Small intestine (tissue), 7 donors: ENCODE measurements around the gene GALNS. TPM values are rescaled to one million over a fixed set of nuclear protein-coding genes. Genes with fewer than 3 reads are reported as not detected.

Experiments
- DNase-seq, 2 donors: peaks; one replicate each; pipeline versions ENCODE4 v3.0.0 to v3.0.0-alpha.2; 2013
- FAIRE-seq: peaks from 2 replicates; lab custom pipeline; 2012; peaks lifted over from hg19 to GRCh38; lab: Jason Lieb, UNC
- H3K27ac ChIP-seq, 3 donors: one replicate each; pipeline ENCODE4 v1.5.1; 2013; ENCODE audit warnings: low read length in 2 of 3, mild to moderate bottlenecking in 2 of 3, control low read depth in 1 of 3, inconsistent platforms in 1 of 3, low read depth in 1 of 3, moderate library complexity in 1 of 3
- H3K27me3 ChIP-seq, 3 donors: one replicate each; pipeline ENCODE4 v1.6.1; 2013; ENCODE audit warnings: low read length in 3 of 3, inconsistent platforms in 1 of 3; ENCODE audit not compliant: control insufficient read depth in 3 of 3, insufficient read depth in 3 of 3
- H3K36me3 ChIP-seq, 3 donors: one replicate each; pipeline ENCODE4 v1.6.1; 2013; ENCODE audit warnings: low read length in 3 of 3, inconsistent platforms in 1 of 3, low read depth in 1 of 3, mild to moderate bottlenecking in 1 of 3, moderate library complexity in 1 of 3; ENCODE audit not compliant: control insufficient read depth in 3 of 3, insufficient read depth in 2 of 3
- H3K4me1 ChIP-seq, 3 donors: one replicate each; pipeline ENCODE4 v1.6.1; 2013; ENCODE audit warnings: low read length in 2 of 3, inconsistent platforms in 1 of 3, low read depth in 1 of 3, mild to moderate bottlenecking in 1 of 3, moderate library complexity in 1 of 3; ENCODE audit not compliant: control insufficient read depth in 3 of 3, insufficient read depth in 2 of 3
- H3K4me3 ChIP-seq, 3 donors: one replicate each; pipeline ENCODE4 v1.5.1; 2013; ENCODE audit warnings: low read length in 3 of 3, control low read depth in 1 of 3, inconsistent platforms in 1 of 3, low read depth in 1 of 3, mild to moderate bottlenecking in 1 of 3, moderate library complexity in 1 of 3
- H3K9me3 ChIP-seq, 2 donors: one replicate each; pipeline ENCODE4 v1.6.1; 2013; ENCODE audit warnings: low read depth in 1 of 2, low read length in 1 of 2; ENCODE audit not compliant: control insufficient read depth in 2 of 2, insufficient read depth in 1 of 2
- WGBS, 3 donors: extraction: QIAGEN DNeasy Blood & Tissue Kit; methylation state at CpG; one replicate each; pipeline ENCODE4 v1.1.7; 2013; 5-methylcytosine and 5-hydroxymethylcytosine counted together
- polyA plus RNA-seq, 4 donors: library from polyadenylated mRNA; stranded (reverse) in 3 of 4; unstranded in 1 of 4; fragments of 200-250 nt in 3 of 4; fragments of 120-200 nt in 1 of 4; gene quantifications; one replicate each; pipeline versions ENCODE4 v1.2.1 to v1.2.3, GENCODE V29; 2013
- donor health status: healthy with polysubstance abuse.
- donor health status: control.
- donor health status: control.
- donor health status: Bipolar disorder and iron deficiency.
- donor health status: healthy.

Gene GALNS
- polyA plus RNA-seq, 4 donors = 28.3 to 35.4 (median 32.7) TPM

DNA sequence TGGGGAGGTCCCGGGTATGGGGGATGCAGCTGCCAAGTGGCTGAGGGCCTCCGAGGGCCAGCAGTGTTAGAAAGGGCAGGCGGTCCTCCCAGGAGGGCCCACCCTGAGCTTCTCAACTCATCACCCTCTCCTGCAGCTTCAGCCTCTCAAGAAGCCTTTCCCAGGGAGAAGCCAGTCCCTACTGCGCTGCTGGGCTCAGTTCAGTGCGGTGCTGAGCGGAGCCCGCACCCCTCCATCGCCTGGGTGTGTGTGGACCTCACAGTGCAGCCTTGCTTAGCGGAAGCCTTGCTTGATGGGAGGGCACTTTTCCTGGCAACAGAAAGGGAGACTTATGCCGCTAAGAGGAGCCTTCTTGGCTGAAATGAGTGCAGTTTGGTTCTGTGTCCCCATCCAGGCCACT lies 41.5 kb downstream of the GALNS start:
- 63 to 87% (median 81%) methylated on average over 9 to 10 of the region's 10 CpGs for WGBS, 3 donors
- Histone ChIP-seq H3K27ac (no peak overlapping the region), H3K4me1 (peaks cover 0 to 16% (median 8%) of the 10 kb centered on the region in 3 donors), H3K27me3 (no peaks in the 10 kb centered on the region), H3K9me3 (no peaks in the 10 kb centered on the region), H3K4me3 (no peak overlapping the region), H3K36me3 (peaks cover 0 to 30% (median 0%) of the 10 kb centered on the region in 3 donors)
- FAIRE-seq = no peak
- no peak for DNase-seq

- Histone ChIP-seq H3K36me3 (peaks cover 0 to 37% (median 0%) of the 10 kb centered on the region in 3 donors), H3K4me3 (no peak overlapping the region), H3K27me3 (no peaks in the 10 kb centered on the region), H3K4me1 (peaks cover 0 to 24% (median 9%) of the 10 kb centered on the region in 3 donors), H3K27ac (no peak overlapping the region), H3K9me3 (no peaks in the 10 kb centered on the region)
- FAIRE-seq (no peak), DNase-seq (no peak)
- WGBS, 3 donors = 57 to 75% (median 70%) methylated on average over 13 of the region's 13 CpGs
Observed at GRCh38 chr16:88814144-88814502, 42.6 kb downstream of the GALNS start.

GRCh38 chr16:88813269-88814143 lies 43.2 kb downstream of the GALNS start:
- 18 to 49% (median 43%) methylated on average over 23 to 26 of the region's 26 CpGs for WGBS, 3 donors
- no peak for FAIRE-seq
- no peak overlapping the region for H3K27ac ChIP-seq

DNA sequence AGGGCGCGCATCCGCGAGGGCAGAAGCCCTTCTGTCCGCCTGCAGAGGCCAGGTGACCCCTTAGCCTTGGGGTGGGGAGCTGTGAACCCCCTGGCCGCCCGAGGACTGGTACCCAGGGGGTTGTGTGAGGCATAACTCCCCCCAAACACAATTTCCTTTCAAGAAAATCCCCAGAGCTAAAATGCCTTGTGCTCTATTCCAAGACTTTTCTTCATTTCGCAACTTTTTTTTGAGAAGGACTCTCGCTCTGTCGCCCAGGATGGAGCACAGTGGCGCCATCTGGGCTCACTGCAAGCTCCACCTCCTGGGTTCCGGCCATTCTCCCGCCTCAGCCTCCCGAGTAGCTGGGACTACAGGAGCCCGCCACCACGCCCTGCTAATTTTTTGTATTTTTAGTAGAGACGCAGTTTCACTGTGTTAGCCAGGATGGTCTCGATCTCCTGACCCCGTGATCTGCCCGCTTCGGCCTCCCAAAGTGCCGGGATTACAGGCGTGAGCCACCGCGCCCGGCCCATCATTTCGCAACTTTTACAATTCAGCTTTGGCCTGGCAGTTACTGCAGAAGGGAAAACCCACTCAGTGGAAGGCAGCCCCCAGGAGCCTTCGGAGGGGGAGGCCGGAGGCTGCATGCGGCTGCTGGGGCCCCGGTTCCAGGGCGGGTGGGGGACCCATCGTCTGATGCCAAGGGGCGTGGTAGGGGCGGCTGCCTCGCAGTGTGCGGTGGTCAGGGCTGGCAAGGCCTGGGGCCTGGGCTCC lies 44.1 kb downstream of the GALNS start:
- no peaks in the 10 kb centered on the region for H3K27me3 ChIP-seq
- no peak for FAIRE-seq
- 15 to 39% (median 19%) methylated on average over 29 to 37 of the region's 37 CpGs for WGBS, 3 donors
- peak overlapping the region; percentile 21 to 78 (median 72) for H3K4me3 ChIP-seq
- peak overlapping the region; percentile 71 to 95 (median 93) for H3K27ac ChIP-seq
- peak in 1 of 2 donors; percentile 43 for DNase-seq
- H3K36me3 ChIP-seq = peaks cover 0 to 42% (median 0%) of the 10 kb centered on the region in 3 donors
- H3K4me1 ChIP-seq = peaks cover 0 to 24% (median 9%) of the 10 kb centered on the region in 3 donors
- no peaks in the 10 kb centered on the region for H3K9me3 ChIP-seq

More at GRCh38 chr16:88813269-88814143, 43.2 kb downstream of the GALNS start:
- Histone ChIP-seq H3K4me1 (peaks cover 0 to 24% (median 9%) of the 10 kb centered on the region in 3 donors), H3K27me3 (no peaks in the 10 kb centered on the region), H3K4me3 (no peak overlapping the region), H3K36me3 (peaks cover 0 to 40% (median 0%) of the 10 kb centered on the region in 3 donors), H3K9me3 (no peaks in the 10 kb centered on the region)
- DNase-seq = peak in 1 of 2 donors; percentile 36

DNA sequence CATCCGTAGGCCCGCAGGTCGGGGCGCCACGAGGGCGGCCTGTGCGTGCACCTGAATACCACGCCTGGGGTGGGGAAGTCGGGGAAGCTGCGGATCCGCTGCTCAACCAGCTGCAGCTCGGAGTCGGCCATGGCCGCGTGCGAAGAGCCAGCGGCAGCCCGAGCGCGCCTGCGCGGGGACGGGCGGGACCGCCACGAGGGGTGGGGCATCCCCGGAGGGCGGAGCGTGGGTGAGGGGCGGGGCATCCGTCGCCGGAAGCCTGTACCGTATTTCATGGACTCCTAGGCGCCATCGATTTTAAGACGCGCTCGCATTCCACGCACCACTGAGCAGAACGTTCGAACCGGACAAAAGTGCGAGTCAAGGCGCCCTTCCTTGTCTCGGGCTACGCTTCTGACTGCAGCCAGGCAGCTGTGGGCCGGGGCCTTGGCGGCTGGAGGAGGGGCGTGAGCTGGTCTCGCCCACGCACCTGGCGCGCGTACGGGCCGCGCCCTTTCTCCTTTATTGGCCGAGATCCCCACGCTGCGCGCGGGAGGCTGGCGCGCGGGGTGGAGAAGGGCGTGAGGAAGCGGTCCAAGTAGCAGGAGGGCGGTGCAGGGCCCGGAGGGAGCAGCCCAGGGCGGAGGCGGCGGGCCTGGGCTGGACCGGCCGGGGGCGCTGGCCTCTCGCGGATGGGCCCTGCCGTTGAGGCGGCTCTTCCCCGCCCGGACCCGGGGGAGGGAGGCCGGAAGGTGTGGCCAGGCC lies 44.8 kb downstream of the GALNS start, which contains the start of gene APRT:
TSS of gene APRT (minus strand) at position 160 of the 744 bp plus-strand sequence. CDS start at position 131, 29 bp downstream.
- no peaks in the 10 kb centered on the region for H3K27me3 ChIP-seq
- DNase-seq (peak; percentile 92 to 97), FAIRE-seq (no peak)
- 0% methylated on average over 67 to 84 of the region's 84 CpGs for WGBS, 3 donors
- peaks cover 0 to 24% (median 9%) of the 10 kb centered on the region in 3 donors for H3K4me1 ChIP-seq
- H3K9me3 ChIP-seq = no peaks in the 10 kb centered on the region
- peak within 1 kb of the TSS; percentile 76 to 95 (median 93) for H3K27ac ChIP-seq
- peak within 1 kb of the TSS; percentile 58 to 78 (median 72) for H3K4me3 ChIP-seq
- H3K36me3 ChIP-seq = peaks cover 0 to 42% (median 0%) of the 10 kb centered on the region in 3 donors

DNA sequence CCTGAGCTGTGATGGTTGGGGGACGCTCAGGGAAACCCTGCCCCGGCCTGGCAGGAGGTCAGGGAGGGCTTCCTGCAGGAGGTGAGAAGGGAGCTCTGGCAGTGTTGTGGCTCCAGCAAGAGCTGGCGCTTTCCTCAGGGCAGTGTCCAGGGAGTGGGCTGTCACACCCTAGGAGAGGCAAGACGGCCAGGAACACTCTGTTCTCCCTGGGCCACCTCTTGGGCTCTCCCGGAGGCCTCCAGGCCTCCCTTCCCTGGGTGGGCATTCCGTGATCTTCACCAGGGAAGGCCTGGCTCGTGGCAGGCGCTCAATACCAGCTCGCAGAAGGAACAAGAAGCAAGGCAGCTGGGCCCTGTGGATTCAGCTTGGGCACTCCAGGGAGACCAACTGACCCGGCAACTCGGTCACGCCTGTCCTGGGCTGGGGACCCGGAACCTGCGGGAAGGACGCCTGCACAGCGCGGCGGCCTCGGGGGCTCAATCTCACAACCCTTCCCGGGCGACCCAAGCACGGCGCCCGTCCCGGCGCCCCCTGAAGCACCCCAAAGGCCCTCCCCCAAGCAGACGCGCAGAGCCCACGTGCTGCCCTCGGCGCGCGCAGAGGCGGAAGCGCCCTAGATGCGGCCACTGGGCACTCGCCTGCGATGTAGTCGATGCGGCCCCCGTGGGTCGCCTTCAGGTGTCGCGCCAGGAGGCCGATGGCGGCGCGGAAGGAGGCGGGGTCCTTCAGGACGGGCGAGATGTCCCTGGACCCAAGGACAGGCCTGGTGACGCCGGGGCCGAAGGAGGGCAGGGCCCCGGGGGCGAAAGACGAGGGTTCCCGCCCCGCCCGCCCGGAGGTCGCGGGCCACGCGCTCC lies 45.6 kb downstream of the GALNS start:
- no peak for FAIRE-seq
- no peaks in the 10 kb centered on the region for H3K27me3 ChIP-seq
- peak overlapping the region; percentile 76 to 95 (median 93) for H3K27ac ChIP-seq
- peaks cover 0 to 24% (median 9%) of the 10 kb centered on the region in 3 donors for H3K4me1 ChIP-seq
- H3K36me3 ChIP-seq = peaks cover 0 to 46% (median 0%) of the 10 kb centered on the region in 3 donors
- 0 to 1% (median 1%) methylated on average over 46 to 65 of the region's 65 CpGs for whole genome bisulfite sequencing, 3 donors
- peak overlapping the region; percentile 58 to 78 (median 72) for H3K4me3 ChIP-seq
- H3K9me3 ChIP-seq = no peaks in the 10 kb centered on the region
- DNase-seq = peak; percentile 79 to 95

DNA sequence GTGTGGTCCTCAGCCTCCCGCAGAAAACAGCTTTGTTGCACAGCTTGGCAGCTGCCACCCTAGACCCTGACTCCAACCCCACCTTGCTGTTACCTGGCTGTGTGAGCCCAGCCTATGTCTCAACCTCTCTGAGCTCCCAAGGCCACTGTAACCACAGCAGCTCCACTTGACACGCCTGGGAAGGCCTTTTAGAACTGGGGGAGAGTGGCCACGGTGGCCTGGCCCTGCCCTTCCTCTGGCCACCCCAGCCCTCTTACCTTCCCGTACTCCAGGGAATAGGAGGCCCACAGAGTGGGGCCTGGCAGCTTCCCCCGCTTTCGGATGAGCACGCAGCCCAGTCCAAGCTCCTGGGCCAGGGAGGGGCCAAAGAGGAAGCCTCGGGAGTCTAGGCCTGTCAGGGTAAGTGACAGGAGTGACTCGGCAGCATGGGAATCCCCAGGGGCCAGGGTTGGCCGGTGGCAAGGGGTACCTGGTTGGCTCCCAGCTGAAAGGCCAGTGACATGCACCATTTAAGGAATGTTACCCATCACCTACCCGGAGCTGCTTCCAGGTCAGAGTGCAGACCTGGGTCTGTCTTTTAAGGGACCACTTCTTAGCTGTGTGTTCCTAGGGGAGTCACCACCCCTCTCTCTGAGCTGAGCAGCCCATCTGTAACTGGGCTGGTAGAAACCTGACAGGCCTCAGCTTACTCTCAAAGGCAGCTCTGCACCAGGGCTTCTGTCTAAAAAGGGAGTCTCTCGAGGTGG lies 46.4 kb downstream of the GALNS start:
- H3K27ac ChIP-seq = peak overlapping the region; percentile 76 to 95 (median 93)
- peak overlapping the region in 2 of 3 donors; percentile 72 to 78 for H3K4me3 ChIP-seq
- H3K27me3 ChIP-seq = no peaks in the 10 kb centered on the region
- no peaks in the 10 kb centered on the region for H3K9me3 ChIP-seq
- peaks cover 0 to 25% (median 9%) of the 10 kb centered on the region in 3 donors for H3K4me1 ChIP-seq
- 26 to 29% (median 27%) methylated on average over 12 of the region's 12 CpGs for WGBS, 3 donors
- FAIRE-seq = no peak
- no peak for DNase-seq
- H3K36me3 ChIP-seq = peaks cover 0 to 55% (median 0%) of the 10 kb centered on the region in 3 donors
